Loucy (cell line): ENCODE measurements around the gene CDC73.

Experiments
- H2AFZ ChIP-seq: fragments of 200-600 bp; sonication (generic); 2 replicates; pipeline ENCODE4 v1.6.0; 2016; ENCODE audit warnings: antibody characterized with exemption, mild to moderate bottlenecking, low read length, moderate library complexity
- H3F3A ChIP-seq: fragments of 200-600 bp; 2 replicates; pipeline ENCODE4 v1.6.0; 2016; ENCODE audit warnings: antibody characterized with exemption, low read depth, mild to moderate bottlenecking
- H3K27me3 ChIP-seq: fragments of 200-600 bp; sonication (generic); 2 replicates; pipeline ENCODE4 v1.6.1; 2014; ENCODE audit warnings: low read length, mild to moderate bottlenecking; ENCODE audit not compliant: insufficient read depth, poor library complexity, severe bottlenecking
- H3K36me3 ChIP-seq: fragments of 200-600 bp; sonication (generic); 2 replicates; pipeline ENCODE4 v1.6.1; 2016; ENCODE audit warnings: low read length; ENCODE audit not compliant: insufficient read depth
- H3K4me1 ChIP-seq: fragments of 200-600 bp; sonication (generic); 2 replicates; pipeline ENCODE4 v1.5.1; 2014; ENCODE audit warnings: low read length, mild to moderate bottlenecking; ENCODE audit not compliant: insufficient read depth, poor library complexity, severe bottlenecking
- H3K4me2 ChIP-seq: fragments of 200-600 bp; sonication (generic); 2 replicates; pipeline ENCODE4 v1.6.0; 2014; ENCODE audit warnings: antibody characterized with exemption, low read length, low read depth, mild to moderate bottlenecking; ENCODE audit not compliant: poor library complexity, severe bottlenecking
- H3K4me3 ChIP-seq: fragments of 200-600 bp; sonication (generic); 2 replicates; pipeline ENCODE4 v1.5.1; 2014; ENCODE audit warnings: low read length, mild to moderate bottlenecking, mixed read lengths; ENCODE audit not compliant: poor library complexity, severe bottlenecking
- H3K79me2 ChIP-seq: fragments of 200-600 bp; sonication (generic); 2 replicates; pipeline ENCODE4 v1.6.1; 2014; ENCODE audit warnings: low read length; ENCODE audit not compliant: insufficient read depth
- H3K9ac ChIP-seq: fragments of 200-600 bp; sonication (generic); 2 replicates; pipeline ENCODE4 v1.6.0; 2014; ENCODE audit warnings: mild to moderate bottlenecking, low read depth, low read length, moderate library complexity; ENCODE audit not compliant: poor library complexity, severe bottlenecking
- H3K9me2 ChIP-seq: fragments of 200-600 bp; sonication (generic); replicated peaks from 2 replicates; pipeline ENCODE4 v1.6.1; 2016; ENCODE audit warnings: low read depth, low read length, mixed read lengths
- H3K9me3 ChIP-seq: fragments of 200-600 bp; sonication (generic); 2 replicates; pipeline ENCODE4 v1.6.1; 2014; ENCODE audit warnings: mild to moderate bottlenecking, antibody characterized with exemption, low read length, low read depth; ENCODE audit not compliant: insufficient read depth
- H4K20me1 ChIP-seq: fragments of 200-600 bp; sonication (generic); 2 replicates; pipeline ENCODE4 v1.6.0; 2014; ENCODE audit warnings: antibody characterized with exemption, low read length, mild to moderate bottlenecking; ENCODE audit not compliant: insufficient read depth, poor library complexity, severe bottlenecking
- EZH2phosphoT487 ChIP-seq: fragments of 200-600 bp; IDR thresholded peaks from 2 replicates; pipeline ENCODE4 v1.6.1; 2018; ENCODE audit warnings: antibody characterized with exemption, mild to moderate bottlenecking, moderate library complexity, borderline replicate concordance
- TF ChIP-seq, protein P1 (sequence below): fragments of 200-600 bp; sonication (generic); conservative IDR thresholded peaks from 2 replicates; pipeline ENCODE4 v1.5.1; 2014; ENCODE audit warnings: mild to moderate bottlenecking, antibody characterized with exemption, low read length

Gene CDC73

DNA sequence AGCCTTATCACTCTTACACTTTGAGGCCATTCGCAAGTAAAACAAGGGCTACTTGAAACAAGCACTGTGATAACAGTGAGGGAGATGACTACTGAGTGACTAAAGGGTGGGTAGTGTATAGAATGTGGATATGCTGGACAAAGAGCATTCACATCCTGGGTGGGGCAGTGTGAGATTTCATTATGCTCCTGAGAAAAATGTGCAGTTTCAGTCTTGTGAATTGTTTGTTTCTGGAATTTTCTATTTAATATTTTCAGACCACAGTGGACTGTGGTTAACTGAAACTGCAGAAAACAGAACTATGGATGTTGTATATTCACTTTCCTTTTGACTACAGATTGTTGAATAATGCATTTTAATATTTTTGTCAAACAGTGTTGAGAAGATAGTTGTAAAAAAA lies 89.7 kb downstream of the CDC73 start:
- no peak overlapping the region for H3K4me3 ChIP-seq
- H3K36me3 ChIP-seq: peaks cover 65% of the 10 kb centered on the region
- H3K9me3 ChIP-seq: peaks cover 6% of the 10 kb centered on the region; the same call in 1 of the 2 replicates
- no peaks in the 10 kb centered on the region for H3K79me2 ChIP-seq
- H4K20me1 ChIP-seq: peaks cover 4% of the 10 kb centered on the region
- H3K27me3 ChIP-seq: no peaks in the 10 kb centered on the region
- TF ChIP-seq, protein P1, sequence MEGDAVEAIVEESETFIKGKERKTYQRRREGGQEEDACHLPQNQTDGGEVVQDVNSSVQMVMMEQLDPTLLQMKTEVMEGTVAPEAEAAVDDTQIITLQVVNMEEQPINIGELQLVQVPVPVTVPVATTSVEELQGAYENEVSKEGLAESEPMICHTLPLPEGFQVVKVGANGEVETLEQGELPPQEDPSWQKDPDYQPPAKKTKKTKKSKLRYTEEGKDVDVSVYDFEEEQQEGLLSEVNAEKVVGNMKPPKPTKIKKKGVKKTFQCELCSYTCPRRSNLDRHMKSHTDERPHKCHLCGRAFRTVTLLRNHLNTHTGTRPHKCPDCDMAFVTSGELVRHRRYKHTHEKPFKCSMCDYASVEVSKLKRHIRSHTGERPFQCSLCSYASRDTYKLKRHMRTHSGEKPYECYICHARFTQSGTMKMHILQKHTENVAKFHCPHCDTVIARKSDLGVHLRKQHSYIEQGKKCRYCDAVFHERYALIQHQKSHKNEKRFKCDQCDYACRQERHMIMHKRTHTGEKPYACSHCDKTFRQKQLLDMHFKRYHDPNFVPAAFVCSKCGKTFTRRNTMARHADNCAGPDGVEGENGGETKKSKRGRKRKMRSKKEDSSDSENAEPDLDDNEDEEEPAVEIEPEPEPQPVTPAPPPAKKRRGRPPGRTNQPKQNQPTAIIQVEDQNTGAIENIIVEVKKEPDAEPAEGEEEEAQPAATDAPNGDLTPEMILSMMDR: no peak
- TF ChIP-seq EZH2phosphoT487: no peak
- H3K9ac ChIP-seq: no peak overlapping the region
- no peaks in the 10 kb centered on the region for H3K4me1 ChIP-seq
- no peaks in the 10 kb centered on the region for H3F3A ChIP-seq
- no peak overlapping the region for H2AFZ ChIP-seq
- no peaks in the 10 kb centered on the region for H3K9me2 ChIP-seq
- H3K4me2 ChIP-seq: no peak overlapping the region

- Histone ChIP-seq H2AFZ (no peak overlapping the region), H3K9me3 (no peaks in the 10 kb centered on the region), H3K4me2 (no peak overlapping the region), H3K36me3 (peaks cover 65% of the 10 kb centered on the region), H3K9me2 (no peaks in the 10 kb centered on the region), H3K79me2 (no peaks in the 10 kb centered on the region), H4K20me1 (peaks cover 4% of the 10 kb centered on the region), H3K9ac (no peak overlapping the region), H3K4me3 (no peak overlapping the region), H3K4me1 (no peaks in the 10 kb centered on the region), H3K27me3 (no peaks in the 10 kb centered on the region), H3F3A (no peaks in the 10 kb centered on the region)
- TF ChIP-seq, protein P1: no peak
- TF ChIP-seq EZH2phosphoT487: no peak
Measured at GRCh38 chr1:193212637-193213036, 90.8 kb downstream of the CDC73 start.

- H3K4me2 ChIP-seq: no peak overlapping the region
- no peak overlapping the region for H3K4me3 ChIP-seq
- no peaks in the 10 kb centered on the region for H3K9me2 ChIP-seq
- H2AFZ ChIP-seq: no peak overlapping the region
- H3K4me1 ChIP-seq: no peaks in the 10 kb centered on the region
- H3K9ac ChIP-seq: no peak overlapping the region
- no peaks in the 10 kb centered on the region for H3K9me3 ChIP-seq
- H3F3A ChIP-seq: no peaks in the 10 kb centered on the region
- H3K27me3 ChIP-seq: no peaks in the 10 kb centered on the region
- H3K79me2 ChIP-seq: no peaks in the 10 kb centered on the region
- H3K36me3 ChIP-seq: peaks cover 69% of the 10 kb centered on the region
- peaks cover 4% of the 10 kb centered on the region for H4K20me1 ChIP-seq
- TF ChIP-seq, protein P1: no peak
- TF ChIP-seq EZH2phosphoT487: no peak
Measured at GRCh38 chr1:193213998-193214397, 92.2 kb downstream of the CDC73 start.
